SIG-M5 (cell line): Measurements from ENCODE around the gene GRK2.
"Not testable (repeated sequence)": the region's sequence is repeated elsewhere in the genome, so short reads cannot be mapped to it uniquely, and the experiment has no call there.

Experiments
- DNase-seq: peaks from one replicate; lab custom pipeline; 2025; lab: John Stamatoyannopoulos, UW

GRK2 gene

DNA sequence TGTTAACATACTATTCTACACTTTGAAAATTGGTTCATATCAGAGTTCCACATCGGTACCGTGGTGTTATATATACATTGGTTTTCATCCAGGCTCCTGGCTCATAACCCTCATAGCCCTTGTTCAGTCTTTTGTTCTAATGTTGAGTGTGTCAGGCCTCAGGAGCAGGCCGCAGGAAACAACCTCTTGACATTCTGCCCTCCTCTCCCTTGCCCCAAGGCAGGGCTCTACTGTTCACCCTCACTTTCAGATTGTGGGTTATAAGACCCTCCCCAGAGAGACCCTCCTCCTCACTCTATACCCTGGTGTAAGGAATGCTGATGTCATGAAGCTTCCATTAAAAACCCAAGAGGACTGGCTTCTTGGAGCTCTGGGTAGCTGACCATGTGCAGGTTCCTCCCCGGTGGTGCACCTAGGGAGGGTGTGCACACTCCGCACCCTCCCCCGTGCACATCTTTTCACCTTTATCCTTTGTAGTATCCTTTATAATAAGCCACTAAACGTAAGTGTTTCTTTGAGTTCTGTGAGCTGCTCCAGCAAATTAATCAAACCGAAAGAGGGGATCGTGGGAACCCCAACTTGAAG, 49.1 kb downstream of the GRK2 start:
- no peak for DNase-seq

DNA sequence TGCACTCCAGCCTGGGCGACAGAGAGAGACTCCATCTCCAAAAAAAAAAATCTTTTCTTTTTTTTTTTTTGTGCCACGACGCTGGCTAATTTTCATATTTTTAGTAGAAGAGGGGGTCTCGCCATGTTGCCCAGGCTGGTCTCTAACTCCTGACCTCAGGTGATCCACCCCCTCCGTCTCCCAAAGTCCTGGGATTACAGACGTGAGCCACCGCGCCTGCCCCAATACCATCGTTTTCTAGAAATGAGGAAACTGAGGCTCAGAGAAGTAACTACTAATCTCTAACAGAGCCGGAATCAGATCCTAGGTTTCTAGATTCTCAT, 50.6 kb downstream of the GRK2 start:
- no peak for DNase-seq

DNA sequence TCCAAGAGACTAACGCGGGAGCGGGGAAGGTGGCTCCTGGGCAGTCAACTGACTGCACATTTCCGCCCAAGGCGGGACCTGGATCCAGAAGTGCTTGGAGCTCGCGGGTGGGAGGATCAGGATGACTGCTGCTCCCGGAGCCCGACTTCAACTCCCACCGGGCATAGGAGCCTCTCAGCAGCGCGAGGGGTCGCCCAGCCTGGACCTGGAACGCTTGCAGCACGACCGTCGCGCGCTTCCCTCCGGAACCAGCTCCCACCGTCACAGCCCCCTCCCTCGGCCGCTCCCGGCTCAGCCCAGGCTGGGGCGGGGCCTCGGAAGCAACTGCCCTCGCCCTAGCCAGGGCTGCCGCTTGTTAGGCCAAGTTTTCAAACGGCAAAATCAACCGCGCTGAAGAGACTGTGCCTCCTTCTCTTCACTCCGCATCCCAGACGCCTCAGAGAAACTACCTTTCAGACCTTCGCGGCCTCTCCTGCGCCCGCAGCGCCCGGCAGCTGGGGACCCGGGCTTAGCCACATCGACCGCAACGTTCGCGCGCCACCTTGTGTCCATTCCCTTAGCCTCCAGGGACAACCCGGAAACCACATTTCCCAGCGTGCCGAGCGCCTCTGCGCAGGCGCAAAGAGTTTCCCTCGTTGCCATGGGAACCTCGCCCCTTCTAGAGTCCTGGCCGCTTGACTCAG, 51.1 kb downstream of the GRK2 start:
- DNase-seq: peak; percentile 42

DNA sequence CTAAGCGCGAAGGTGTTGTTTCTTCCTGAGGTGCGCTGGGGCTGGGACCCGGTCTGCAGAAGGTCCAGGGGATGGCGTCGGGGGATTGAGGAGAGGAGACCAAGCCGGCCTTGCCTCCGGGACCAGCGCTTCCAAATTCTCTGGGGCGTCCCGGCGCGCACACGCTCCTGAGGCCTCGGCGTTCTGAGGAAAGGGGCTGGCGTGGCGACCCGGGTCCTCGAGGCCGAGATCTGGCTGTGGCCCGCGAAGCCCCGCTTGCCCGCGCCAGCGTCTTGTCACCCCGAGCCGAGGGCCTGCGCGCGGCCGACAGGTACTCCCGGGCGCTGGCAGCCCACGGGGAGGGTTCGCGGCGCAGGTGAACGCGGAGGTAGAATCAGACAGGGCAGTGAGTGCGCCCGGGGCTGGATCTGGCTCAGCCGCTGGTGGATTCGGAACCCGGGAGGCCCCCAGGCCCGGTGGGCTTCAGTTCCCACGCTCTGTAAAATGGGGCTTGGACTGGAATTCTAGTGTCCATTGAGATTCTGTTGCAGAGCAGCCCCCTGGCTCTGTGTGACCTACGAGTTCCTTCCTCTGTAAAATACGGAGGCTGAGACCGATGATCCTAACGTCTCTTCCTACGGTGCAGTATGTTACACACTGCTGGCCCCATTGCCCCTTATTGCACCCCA, 51.7 kb downstream of the GRK2 start:
- no peak for DNase-seq

DNA sequence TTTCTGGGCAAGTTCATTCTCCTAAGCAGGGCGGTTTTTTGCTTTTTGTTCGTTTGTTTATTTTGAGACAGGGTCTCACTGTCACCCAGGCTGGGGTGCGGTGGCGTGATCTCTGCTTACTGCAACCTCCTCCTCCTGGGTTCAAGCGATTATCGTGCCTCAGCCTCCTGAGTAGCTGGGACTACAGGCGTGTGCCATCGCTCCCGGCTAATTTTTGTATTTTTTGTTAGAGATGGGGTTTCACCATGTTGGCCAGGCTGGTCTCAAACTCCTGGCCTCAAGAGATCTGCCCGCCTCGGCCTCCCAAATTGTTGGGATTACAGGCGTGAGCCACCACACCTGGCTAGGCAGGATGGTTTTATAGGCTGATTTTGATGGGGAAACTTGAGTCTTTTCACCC, 52.6 kb downstream of the GRK2 start:
- DNase-seq: not testable (repeated sequence)

DNA sequence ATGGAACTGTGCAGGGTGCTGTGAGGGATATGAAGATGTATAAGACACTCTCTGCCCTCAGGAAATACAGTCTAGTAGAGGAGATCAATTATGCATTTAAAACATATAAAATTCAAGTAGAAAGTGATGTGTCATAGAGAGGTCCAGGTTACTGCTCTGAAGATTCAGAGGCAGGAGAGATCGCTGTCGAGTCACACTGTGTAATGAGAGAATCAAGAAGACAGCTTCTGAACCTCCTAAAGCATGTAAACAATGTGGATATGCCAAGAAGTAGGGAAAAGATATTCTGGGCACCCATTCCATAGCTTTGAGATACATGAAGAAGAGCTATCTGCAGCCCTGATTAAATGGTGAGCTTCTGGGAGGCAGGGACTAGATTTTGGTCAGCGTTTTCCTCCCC, 53.7 kb downstream of the GRK2 start:
- no peak for DNase-seq

DNA sequence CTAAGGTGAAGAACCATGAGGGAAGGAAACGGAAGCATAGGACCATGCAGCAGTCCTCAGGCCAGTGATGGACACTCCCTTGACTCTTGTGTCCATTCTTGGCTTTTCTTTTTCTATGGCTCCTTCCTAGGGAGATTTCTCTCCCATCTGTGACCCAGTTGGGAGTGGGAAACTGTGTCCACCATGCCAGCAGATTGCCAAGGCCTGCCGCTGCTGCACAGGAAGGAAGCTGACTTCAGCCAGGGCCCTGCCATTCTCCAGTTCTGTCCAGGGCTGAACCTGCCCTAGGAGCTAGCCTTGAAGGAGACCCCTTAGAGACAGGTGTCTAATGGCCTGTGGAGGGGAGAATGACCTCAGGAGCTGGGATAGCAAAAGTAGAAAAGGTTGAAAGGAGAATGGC, 54.4 kb downstream of the GRK2 start:
- DNase-seq: no peak

DNA sequence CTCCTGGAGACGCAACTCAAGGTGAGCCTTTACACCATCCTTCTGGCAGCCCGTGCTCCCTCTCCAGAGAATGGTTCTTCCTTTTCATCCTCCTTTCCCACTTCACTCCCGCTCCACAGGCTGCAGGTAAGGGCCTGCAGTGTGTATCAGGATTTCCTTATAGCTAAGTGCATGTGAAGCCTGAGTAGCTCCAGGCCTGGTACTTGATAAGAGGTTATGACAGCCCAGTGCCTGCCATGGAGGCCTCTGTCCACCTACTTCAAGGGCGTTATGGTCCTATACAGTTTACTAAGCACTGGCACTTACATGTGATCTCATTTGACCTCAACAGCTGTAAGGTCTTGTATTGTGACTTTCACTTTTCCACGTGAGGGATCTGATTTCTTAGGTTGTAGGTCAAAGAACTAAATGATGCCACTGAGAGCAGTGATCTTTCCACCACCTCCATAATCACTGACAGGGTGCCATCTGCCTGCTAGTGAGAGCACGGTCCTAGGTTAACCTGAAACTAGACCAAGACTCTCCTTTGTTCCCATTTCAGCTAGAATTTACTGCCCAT, 55.1 kb downstream of the GRK2 start:
- DNase-seq: no peak

DNA sequence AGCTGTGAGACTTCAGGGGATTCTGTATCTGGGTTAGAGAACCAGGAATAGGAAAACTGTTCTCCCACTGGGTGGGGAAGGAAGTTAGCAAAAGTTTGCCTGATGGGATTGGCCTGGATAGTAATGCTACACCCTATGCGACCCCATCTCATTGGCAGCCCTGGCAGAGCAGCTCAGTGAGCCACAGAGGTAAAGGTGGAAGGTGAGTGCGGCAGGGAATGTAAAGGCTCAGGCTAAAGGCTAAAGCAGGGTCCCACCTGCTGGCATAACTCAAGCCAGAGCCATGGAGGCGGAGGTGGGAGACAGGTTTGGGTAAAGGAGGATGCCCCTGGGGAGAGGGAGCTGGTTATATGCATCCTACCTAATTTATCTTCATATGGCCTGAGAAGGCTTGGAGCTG, 55.8 kb downstream of the GRK2 start:
- DNase-seq: no peak

DNA sequence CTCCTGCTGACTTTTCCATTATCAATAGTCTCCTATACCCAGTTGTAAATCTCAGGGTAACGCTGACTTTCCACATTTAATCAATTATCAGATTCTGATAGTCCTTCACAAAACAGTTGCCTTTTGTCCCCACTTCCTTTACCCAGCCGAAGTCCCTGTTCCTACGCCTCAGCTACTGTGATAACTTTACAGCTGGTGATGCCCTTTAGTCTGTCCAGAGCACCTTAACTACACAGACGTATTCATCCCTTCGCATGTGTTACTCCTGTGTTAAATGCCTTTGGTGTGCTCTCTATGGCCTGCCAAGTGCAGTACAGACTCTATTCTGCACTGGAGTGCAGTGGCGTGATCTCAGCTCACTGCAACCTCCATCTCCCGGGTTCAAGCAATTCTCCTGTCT, 57.3 kb downstream of the GRK2 start:
- DNase-seq: no peak

DNA sequence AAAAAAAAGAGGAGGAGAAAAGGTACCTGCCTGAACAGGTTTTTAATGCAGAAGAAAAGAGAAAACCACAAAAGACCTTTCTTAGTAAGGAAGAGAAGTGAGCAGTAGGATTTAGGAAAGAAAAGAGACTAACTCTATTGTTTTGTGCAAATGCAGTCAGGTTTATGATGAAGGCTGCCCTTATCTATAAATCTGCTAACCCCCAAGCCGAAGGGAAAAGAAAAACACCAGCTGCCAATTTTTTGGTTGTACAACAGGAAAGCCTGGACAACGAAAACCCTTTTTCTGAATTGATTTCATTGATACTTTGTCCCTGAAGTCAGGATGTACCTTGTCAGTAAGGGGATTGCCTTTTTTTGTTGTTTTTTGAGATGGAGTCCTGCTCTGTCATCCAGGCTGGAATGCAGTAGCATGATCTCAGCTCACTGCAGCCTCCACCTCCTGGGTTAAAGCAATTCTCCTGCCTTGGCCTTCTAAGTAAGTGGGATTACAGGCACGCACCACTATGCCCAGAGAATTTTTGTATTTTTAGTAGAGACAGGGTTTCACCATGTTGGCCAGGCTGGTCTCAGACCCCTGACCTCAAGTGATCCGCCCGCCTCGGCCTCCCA, 65.9 kb downstream of the GRK2 start:
- DNase-seq: no peak
